ENCODE data around the gene CYTH4.

DNA sequence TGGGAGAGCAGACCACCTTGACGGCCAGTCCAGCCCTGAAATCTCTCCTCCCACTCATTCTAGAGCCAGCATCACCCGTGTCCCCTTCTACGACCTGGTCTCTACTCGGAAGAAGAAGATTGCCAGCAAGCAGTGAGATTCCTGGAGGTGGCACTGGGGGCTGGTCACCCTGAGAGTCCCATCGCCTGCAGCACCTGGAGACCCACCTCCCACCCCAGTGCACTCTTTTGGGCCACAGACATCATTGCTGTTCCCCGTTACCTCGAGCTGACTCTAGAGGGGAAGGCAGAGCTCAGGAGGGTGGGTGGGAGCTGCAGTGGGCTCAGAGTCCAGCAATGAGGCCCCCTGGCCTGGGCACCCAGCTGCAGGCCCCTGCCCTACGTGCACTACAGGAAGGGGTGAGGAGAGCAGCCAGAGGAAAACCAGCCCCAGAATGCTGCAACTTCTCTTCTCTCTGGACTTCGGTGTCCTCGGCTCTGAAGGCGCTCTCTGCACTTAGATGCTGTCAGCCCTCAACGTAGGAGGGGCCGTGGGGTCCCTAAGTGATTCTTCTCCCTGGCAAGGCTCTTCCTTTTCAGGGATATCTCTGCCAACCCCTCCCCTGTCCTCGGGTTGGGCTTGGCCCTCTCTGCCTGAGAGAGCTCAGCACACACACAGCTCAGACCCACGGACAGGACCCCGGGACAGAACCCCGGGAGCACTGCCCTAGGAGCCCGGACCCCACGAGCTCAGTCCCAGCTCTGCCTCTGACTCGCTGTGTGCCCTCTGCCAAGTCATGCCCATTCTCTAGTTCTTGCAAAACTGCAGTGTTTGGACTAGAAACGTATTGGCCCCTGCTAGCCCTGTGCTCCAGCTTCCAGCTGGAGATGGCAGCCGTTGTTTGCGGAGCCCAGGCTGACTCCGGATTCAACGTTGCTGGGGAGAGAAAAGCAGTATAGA is 31.3 kb downstream of the CYTH4 start:
- TF ChIP-seq, protein P1, sequence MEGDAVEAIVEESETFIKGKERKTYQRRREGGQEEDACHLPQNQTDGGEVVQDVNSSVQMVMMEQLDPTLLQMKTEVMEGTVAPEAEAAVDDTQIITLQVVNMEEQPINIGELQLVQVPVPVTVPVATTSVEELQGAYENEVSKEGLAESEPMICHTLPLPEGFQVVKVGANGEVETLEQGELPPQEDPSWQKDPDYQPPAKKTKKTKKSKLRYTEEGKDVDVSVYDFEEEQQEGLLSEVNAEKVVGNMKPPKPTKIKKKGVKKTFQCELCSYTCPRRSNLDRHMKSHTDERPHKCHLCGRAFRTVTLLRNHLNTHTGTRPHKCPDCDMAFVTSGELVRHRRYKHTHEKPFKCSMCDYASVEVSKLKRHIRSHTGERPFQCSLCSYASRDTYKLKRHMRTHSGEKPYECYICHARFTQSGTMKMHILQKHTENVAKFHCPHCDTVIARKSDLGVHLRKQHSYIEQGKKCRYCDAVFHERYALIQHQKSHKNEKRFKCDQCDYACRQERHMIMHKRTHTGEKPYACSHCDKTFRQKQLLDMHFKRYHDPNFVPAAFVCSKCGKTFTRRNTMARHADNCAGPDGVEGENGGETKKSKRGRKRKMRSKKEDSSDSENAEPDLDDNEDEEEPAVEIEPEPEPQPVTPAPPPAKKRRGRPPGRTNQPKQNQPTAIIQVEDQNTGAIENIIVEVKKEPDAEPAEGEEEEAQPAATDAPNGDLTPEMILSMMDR (IDR thresholded peaks at IDR 0.05; ENCODE audit: poor library complexity, severe bottlenecking) = no peak
- TF ChIP-seq POLR2AphosphoS5 (IDR thresholded peaks at IDR 0.05) (no peak), EZH2 (IDR thresholded peaks at IDR 0.05; ENCODE audit: borderline replicate concordance, insufficient read depth, low read length, poor library complexity, severe bottlenecking) (no peak), MXI1 (conservative IDR thresholded peaks at IDR 0.05; ENCODE audit: poor library complexity, severe bottlenecking) (no peak), EP300 (conservative IDR thresholded peaks at IDR 0.05; ENCODE audit: poor library complexity, severe bottlenecking) (no peak), TAF1 (IDR thresholded peaks at IDR 0.05; ENCODE audit: low read depth) (no peak), RAD21 (conservative IDR thresholded peaks at IDR 0.05) (no peak), SMC3 (conservative IDR thresholded peaks at IDR 0.05; ENCODE audit: poor library complexity) (no peak)
- TF ChIP-seq, protein P2, sequence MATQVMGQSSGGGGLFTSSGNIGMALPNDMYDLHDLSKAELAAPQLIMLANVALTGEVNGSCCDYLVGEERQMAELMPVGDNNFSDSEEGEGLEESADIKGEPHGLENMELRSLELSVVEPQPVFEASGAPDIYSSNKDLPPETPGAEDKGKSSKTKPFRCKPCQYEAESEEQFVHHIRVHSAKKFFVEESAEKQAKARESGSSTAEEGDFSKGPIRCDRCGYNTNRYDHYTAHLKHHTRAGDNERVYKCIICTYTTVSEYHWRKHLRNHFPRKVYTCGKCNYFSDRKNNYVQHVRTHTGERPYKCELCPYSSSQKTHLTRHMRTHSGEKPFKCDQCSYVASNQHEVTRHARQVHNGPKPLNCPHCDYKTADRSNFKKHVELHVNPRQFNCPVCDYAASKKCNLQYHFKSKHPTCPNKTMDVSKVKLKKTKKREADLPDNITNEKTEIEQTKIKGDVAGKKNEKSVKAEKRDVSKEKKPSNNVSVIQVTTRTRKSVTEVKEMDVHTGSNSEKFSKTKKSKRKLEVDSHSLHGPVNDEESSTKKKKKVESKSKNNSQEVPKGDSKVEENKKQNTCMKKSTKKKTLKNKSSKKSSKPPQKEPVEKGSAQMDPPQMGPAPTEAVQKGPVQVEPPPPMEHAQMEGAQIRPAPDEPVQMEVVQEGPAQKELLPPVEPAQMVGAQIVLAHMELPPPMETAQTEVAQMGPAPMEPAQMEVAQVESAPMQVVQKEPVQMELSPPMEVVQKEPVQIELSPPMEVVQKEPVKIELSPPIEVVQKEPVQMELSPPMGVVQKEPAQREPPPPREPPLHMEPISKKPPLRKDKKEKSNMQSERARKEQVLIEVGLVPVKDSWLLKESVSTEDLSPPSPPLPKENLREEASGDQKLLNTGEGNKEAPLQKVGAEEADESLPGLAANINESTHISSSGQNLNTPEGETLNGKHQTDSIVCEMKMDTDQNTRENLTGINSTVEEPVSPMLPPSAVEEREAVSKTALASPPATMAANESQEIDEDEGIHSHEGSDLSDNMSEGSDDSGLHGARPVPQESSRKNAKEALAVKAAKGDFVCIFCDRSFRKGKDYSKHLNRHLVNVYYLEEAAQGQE (IDR thresholded peaks at IDR 0.05; ENCODE audit: borderline replicate concordance) = no peak

All from neural cell (in vitro differentiated cells).